A549 (cell line): ENCODE measurements around the gene TUBB3. TPM values are rescaled to one million over a fixed set of nuclear protein-coding genes. Genes with fewer than 3 reads are reported as not detected.

ENCODE experiments used
- ATAC-seq, 2 experiments: fragments of 200-7000 bp in 1 of 2; fragments of >200 bp in 1 of 2; cut with Nextera tagmentation in 1 of 2; cut with Tn5 transposase in 1 of 2; 3 replicates each; pipeline versions ENCODE4 v1.8.0 to v1.9.1; 2018 to 2020; ENCODE audit warnings: mild to moderate bottlenecking in 1 of 2, moderate library complexity in 1 of 2
- CTCF ChIA-PET: fragments of 300-600 bp; sonication (Branson Sonifier 250); formaldehyde crosslinking; extraction: SDS; loops from one replicate; lab custom pipeline; 2021; ENCODE audit warnings: antibody characterized with exemption, inconsistent platforms; lab: Yijun Ruan, JAX
- POLR2A ChIA-PET: fragments of 350-600 bp; formaldehyde crosslinking; extraction: SDS; loops from one replicate; lab custom pipeline; 2021; ENCODE audit warnings: antibody characterized with exemption, inconsistent platforms; lab: Yijun Ruan, JAX
- DNase-seq, 2 experiments: peaks; one replicate each; pipeline versions ENCODE4 v3.0.0 to v3.0.0-alpha.2; 2011 to 2016; ENCODE audit warnings: low read depth in 1 of 2, low spot score in 1 of 2
- FAIRE-seq: peaks from 2 replicates; lab custom pipeline; 2011; peaks lifted over from hg19 to GRCh38; lab: Jason Lieb, UNC
- H3K27ac ChIP-seq, 2 experiments: fragments of >200 bp; sonication (Bioruptor Twin); formaldehyde crosslinking; 3 replicates each; pipeline ENCODE4 v1.5.1; 2016 to 2017
- H3K4me1 ChIP-seq: fragments of >200 bp; sonication (Bioruptor Twin); formaldehyde crosslinking; 3 replicates; pipeline ENCODE4 v1.6.1; 2016
- H3K4me2 ChIP-seq: fragments of >200 bp; sonication (Bioruptor Twin); formaldehyde crosslinking; 3 replicates; pipeline ENCODE4 v1.6.1; 2016
- H3K4me3 ChIP-seq: fragments of >200 bp; sonication (Bioruptor Twin); formaldehyde crosslinking; 3 replicates; pipeline ENCODE4 v1.5.1; 2016
- H3K9me3 ChIP-seq: fragments of >200 bp; sonication (Bioruptor Twin); formaldehyde crosslinking; 3 replicates; pipeline ENCODE4 v1.6.1; 2016
- BHLHE40 ChIP-seq: IDR thresholded peaks from 2 replicates; pipeline ENCODE4 v1.6.1; 2012; ENCODE audit warnings: low read depth, low read length, inconsistent platforms
- CHD2 ChIP-seq: fragments of 150-350 bp; IDR thresholded peaks from 2 replicates; pipeline ENCODE4 v1.6.1; 2014; ENCODE audit warnings: low read length; ENCODE audit not compliant: partially characterized antibody
- CHD4 ChIP-seq: fragments of 200-600 bp; sonication (generic); IDR thresholded peaks from 2 replicates; pipeline ENCODE4 v1.6.1; 2016; ENCODE audit warnings: antibody characterized with exemption, mild to moderate bottlenecking, borderline replicate concordance
- EHMT2 ChIP-seq: fragments of 200-600 bp; sonication (generic); IDR thresholded peaks from 2 replicates; pipeline ENCODE4 v1.6.1; 2016; ENCODE audit warnings: antibody characterized with exemption, low read depth, mild to moderate bottlenecking, moderate library complexity
- ESRRA ChIP-seq: fragments of 150-350 bp; IDR thresholded peaks from 2 replicates; pipeline ENCODE4 v1.6.1; 2014; ENCODE audit warnings: mild to moderate bottlenecking, low read length, borderline replicate concordance
- FOSL2 ChIP-seq, 2 experiments: fragments of 450-650 bp in 1 of 2; fragments of >200 bp in 1 of 2; sonication (Bioruptor Twin) in 1 of 2; formaldehyde crosslinking; IDR thresholded peaks; 2 replicates each; pipeline versions ENCODE4 v1.5.0 to v1.6.1; 2016 to 2020; ENCODE audit warnings: mild to moderate bottlenecking in 1 of 2, moderate library complexity in 1 of 2
- GATA3 ChIP-seq: IDR thresholded peaks from 2 replicates; pipeline ENCODE4 v1.6.1; 2012; ENCODE audit warnings: borderline replicate concordance
- HDAC2 ChIP-seq: fragments of 200-600 bp; sonication (generic); IDR thresholded peaks from 2 replicates; pipeline ENCODE4 v1.6.1; 2016
- KDM1A ChIP-seq: fragments of 200-600 bp; sonication (generic); IDR thresholded peaks from 2 replicates; pipeline ENCODE4 v1.6.1; 2016; ENCODE audit warnings: low read depth, mild to moderate bottlenecking
- MAFK ChIP-seq: fragments of 450-650 bp; IDR thresholded peaks from 2 replicates; pipeline ENCODE4 v1.6.1; 2014; ENCODE audit not compliant: partially characterized antibody
- MAZ ChIP-seq: fragments of 150-350 bp; IDR thresholded peaks from 2 replicates; pipeline ENCODE4 v1.6.1; 2014; ENCODE audit warnings: antibody characterized with exemption, low read depth, low read length, borderline replicate concordance
- NFE2L2 ChIP-seq: fragments of 150-350 bp; conservative IDR thresholded peaks from 2 replicates; pipeline ENCODE4 v1.6.1; 2014; ENCODE audit warnings: low read length
- NPAS2 ChIP-seq: fragments of 250-450 bp; sonication (Bioruptor Pico); IDR thresholded peaks from 2 replicates; pipeline ENCODE4 v1.8.0; 2022; ENCODE audit warnings: mild to moderate bottlenecking, moderate library complexity, borderline replicate concordance
- PHF8 ChIP-seq: fragments of 200-600 bp; sonication (generic); IDR thresholded peaks from 2 replicates; pipeline ENCODE4 v1.6.1; 2016; ENCODE audit warnings: low read depth, mild to moderate bottlenecking, antibody characterized with exemption, moderate library complexity, borderline replicate concordance
- POLR2A ChIP-seq: IDR thresholded peaks from 2 replicates; pipeline ENCODE4 v1.6.1; 2012; ENCODE audit warnings: mild to moderate bottlenecking, low read length
- SREBF2 ChIP-seq: fragments of 450-650 bp; IDR thresholded peaks from 2 replicates; pipeline ENCODE4 v1.6.1; 2014; ENCODE audit warnings: mild to moderate bottlenecking, moderate library complexity
- ZC3H11A ChIP-seq: fragments of 450-650 bp; IDR thresholded peaks from 2 replicates; pipeline ENCODE4 v1.6.1; 2014; ENCODE audit warnings: antibody characterized with exemption, mild to moderate bottlenecking
- WGBS: methylation state at CpG from one replicate; pipeline ENCODE4 v1.1.6; 2017; ENCODE audit errors: missing lambda C conversion rate; 5-methylcytosine and 5-hydroxymethylcytosine counted together
- polyA plus RNA-seq, 4 experiments: library from polyadenylated mRNA; depleted of rRNA in 3 of 4; stranded (reverse); fragments of >200 nt; fragmentation: RNase III in 1 of 4; extraction: RNeasy Plus Mini Kit Qiagen cat#74134 plus additional on column Dnase treatment in 1 of 4; gene quantifications; 2 replicates in 3 of 4; 3 replicates in 1 of 4; pipeline ENCODE4 v1.2.3, GENCODE V29; 2011 to 2017
- TF ChIP-seq, protein P1 (sequence below): fragments of >200 bp; sonication (Bioruptor Twin); formaldehyde crosslinking; IDR thresholded peaks from 3 replicates; pipeline ENCODE4 v1.6.1; 2016
- TF ChIP-seq, protein P2 (sequence below): fragments of 150-350 bp; IDR thresholded peaks from 2 replicates; pipeline ENCODE4 v1.6.1; 2014; ENCODE audit warnings: low read depth, mild to moderate bottlenecking, low read length

Gene TUBB3
- polyA plus RNA-seq, 2 of the 4 experiments (the other 2 are of a cell fraction) = 48.9 to 163 TPM

DNA sequence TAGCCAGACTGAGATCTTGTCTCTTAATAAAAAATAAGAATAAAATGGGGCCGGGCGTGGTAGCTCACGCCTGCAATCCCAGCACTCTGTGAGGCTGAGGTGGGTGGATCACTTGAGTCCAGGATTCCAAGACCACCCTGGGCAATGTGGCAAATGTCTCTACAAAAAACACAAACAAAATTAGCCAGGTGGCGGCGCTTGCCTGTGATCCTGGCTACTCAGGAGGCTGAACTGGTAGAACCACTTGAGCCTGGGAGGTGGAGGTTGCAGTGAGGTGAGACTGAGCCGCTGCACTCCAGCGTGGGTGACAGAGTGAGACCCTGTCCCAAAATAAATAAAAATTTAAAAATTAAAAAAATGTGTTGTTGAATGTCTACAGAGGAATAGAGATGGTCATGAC, 22.5 kb downstream of the TUBB3 start:
- no peak overlapping the region for H3K4me3 ChIP-seq
- ChIA-PET CTCF (no interaction called here), POLR2A (no interaction called here)
- H3K4me1 ChIP-seq = peaks cover 11% of the 10 kb centered on the region; the same call in 2 of the 3 replicates
- FAIRE-seq (no peak), ATAC-seq (no peak), DNase-seq (no peak)
- no peak overlapping the region for H3K4me2 ChIP-seq
- no peak overlapping the region for H3K27ac ChIP-seq
- H3K9me3 ChIP-seq = no peaks in the 10 kb centered on the region
- 65% methylated on average over 7 of the region's 7 CpGs for WGBS
- TF ChIP-seq ESRRA = no peak
- TF ChIP-seq SREBF2 = no peak
- TF ChIP-seq, protein P1, sequence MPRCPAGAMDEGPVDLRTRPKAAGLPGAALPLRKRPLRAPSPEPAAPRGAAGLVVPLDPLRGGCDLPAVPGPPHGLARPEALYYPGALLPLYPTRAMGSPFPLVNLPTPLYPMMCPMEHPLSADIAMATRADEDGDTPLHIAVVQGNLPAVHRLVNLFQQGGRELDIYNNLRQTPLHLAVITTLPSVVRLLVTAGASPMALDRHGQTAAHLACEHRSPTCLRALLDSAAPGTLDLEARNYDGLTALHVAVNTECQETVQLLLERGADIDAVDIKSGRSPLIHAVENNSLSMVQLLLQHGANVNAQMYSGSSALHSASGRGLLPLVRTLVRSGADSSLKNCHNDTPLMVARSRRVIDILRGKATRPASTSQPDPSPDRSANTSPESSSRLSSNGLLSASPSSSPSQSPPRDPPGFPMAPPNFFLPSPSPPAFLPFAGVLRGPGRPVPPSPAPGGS = no peak
- TF ChIP-seq ZC3H11A = no peak
- no peak for TF ChIP-seq CHD4

DNA sequence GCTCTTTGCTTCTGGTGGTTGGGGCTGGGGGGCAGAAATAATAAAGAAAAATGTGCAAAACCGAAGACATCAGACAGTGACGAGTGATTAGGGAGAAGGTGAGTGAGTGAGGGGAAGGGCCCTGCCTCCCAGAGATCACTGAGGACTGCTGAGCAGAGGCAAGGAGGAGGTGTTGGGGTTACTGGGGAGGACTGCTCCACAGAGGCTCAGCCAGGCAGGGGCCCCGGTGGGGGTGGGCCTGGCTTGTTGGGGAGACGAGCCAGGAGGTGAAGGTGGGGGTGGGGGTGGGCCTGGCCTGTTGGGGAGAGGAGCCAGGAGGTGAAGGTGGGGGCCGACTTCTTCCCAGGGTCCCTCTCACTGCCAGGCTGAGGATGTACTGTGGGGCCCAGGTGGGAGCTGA, 23.4 kb downstream of the TUBB3 start:
- no peak overlapping the region for H3K4me3 ChIP-seq
- TF ChIP-seq ESRRA (no peak), MAZ (no peak), PHF8 (no peak), KDM1A (no peak), GATA3 (no peak), BHLHE40 (no peak), ZC3H11A (no peak), POLR2A (no peak), MAFK (no peak), EHMT2 (no peak), HDAC2 (no peak), CHD4 (no peak)
- TF ChIP-seq, protein P2, sequence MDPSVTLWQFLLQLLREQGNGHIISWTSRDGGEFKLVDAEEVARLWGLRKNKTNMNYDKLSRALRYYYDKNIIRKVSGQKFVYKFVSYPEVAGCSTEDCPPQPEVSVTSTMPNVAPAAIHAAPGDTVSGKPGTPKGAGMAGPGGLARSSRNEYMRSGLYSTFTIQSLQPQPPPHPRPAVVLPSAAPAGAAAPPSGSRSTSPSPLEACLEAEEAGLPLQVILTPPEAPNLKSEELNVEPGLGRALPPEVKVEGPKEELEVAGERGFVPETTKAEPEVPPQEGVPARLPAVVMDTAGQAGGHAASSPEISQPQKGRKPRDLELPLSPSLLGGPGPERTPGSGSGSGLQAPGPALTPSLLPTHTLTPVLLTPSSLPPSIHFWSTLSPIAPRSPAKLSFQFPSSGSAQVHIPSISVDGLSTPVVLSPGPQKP = no peak
- 63% methylated on average over 4 of the region's 5 CpGs for WGBS
- H3K9me3 ChIP-seq = no peaks in the 10 kb centered on the region
- POLR2A ChIA-PET = no interaction called here
- DNase-seq = no peak
- CTCF ChIA-PET = no interaction called here
- FAIRE-seq = no peak
- ATAC-seq = no peak
- H3K4me1 ChIP-seq = peaks cover 11% of the 10 kb centered on the region; the same call in 2 of the 3 replicates
- H3K4me2 ChIP-seq = no peak overlapping the region
- no peak overlapping the region for H3K27ac ChIP-seq

DNA sequence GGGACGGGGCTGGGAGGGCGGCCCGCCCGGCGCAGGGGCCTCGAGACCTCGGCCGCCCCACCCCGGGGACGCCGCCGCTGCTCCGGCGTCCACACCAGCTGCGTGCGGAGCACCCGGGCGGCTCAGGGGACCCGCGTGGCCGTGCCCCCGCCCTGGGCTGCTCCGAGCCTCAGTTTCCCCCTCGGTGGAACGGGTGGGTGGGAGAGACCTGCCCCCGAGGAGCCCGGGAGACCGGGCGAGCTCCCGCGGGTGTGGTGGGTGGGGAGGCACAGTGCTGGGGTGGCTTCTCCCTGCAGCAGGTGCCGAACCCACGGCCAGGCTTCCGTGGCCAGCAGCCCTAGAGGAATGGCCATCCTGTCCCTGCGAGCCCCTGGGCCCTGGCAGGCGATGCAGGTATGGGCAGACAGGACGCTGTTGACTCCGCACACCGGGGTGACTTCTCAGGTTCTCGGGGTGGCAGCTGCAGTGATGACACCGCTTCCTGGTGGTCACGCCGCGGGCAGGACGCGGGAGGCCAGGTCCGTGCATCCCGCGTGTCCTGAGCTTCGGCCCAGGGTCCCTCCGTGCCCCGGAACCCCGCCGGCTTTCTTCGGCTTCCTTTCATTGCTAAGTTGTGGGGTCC, 26.1 kb downstream of the TUBB3 start:
- Histone ChIP-seq H3K4me2 (peak overlapping the region; percentile 99), H3K9me3 (no peaks in the 10 kb centered on the region), H3K4me1 (peaks cover 11% of the 10 kb centered on the region; the same call in 2 of the 3 replicates), H3K27ac (peak overlapping the region; percentile 76 to 90), H3K4me3 (peak overlapping the region; percentile 88)
- WGBS = 90% methylated on average over 19 of the region's 55 CpGs
- no peak for FAIRE-seq
- ATAC-seq = no peak
- ChIA-PET CTCF (interaction anchor here (0.6 to 1.6 kb wide), 9 partner anchors 9 to 56 kb away, joined by 3 to 7 read pairs (median 4); partner anchors contain the start of gene MC1R), POLR2A (interaction anchor here (0.6 kb wide), 1 partner anchor 41 kb away, joined by 3 read pairs; no protein-coding TSS in a partner anchor)
- DNase-seq = no peak
- TF ChIP-seq PHF8 = no peak

DNA sequence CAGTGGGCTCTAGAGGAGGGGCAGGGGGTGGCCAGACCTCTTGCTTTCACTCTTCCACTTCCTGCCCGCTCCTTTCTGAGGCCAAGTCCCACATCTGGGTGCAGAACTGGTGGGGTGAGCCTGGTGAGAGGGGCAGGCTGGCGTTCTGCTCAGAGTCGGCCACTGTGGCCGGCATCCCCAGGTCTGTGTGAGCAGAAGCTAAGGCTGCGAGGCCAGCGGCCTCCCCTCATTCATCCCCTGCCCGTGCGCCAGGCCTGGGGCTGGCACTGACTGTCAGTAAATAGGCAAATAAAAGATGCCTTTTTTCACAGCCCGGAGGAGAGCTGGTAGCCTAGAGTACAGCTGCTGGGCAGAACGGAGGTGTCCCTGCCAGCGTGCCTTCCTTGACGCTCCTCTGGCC, 26.6 kb downstream of the TUBB3 start:
- peaks cover 11% of the 10 kb centered on the region; the same call in 2 of the 3 replicates for H3K4me1 ChIP-seq
- H3K9me3 ChIP-seq = no peaks in the 10 kb centered on the region
- 97% methylated on average over 12 of the region's 12 CpGs for WGBS
- ATAC-seq (no peak), DNase-seq (no peak)
- TF ChIP-seq FOSL2 (IDR thresholded peaks at IDR 0.05) (no peak), FOSL2 (CRISPR knock-in tag; IDR thresholded peaks at IDR 0.05) (no peak), CHD2 (no peak), NFE2L2 (no peak), NPAS2 (CRISPR knock-in tag) (no peak)
- TF ChIP-seq, all 56 proteins: peak for 0
- Histone ChIP-seq H3K27ac (peak overlapping the region in 1 of 2 experiments; percentile 90; a peak in 2 of 6 replicates), H3K4me2 (peak overlapping the region; percentile 99), H3K4me3 (peak overlapping the region; percentile 88; the same call in 2 of the 3 replicates)
- ChIA-PET POLR2A (interaction anchor here (0.6 kb wide), 1 partner anchor 40 kb away, joined by 3 read pairs; no protein-coding TSS in a partner anchor), CTCF (interaction anchor here (0.8 to 1.6 kb wide), 9 partner anchors 9 to 249 kb away, joined by 3 to 7 read pairs (median 4); partner anchors contain the start of gene MC1R)
- FAIRE-seq = no peak
